Ascending aorta (tissue), 2 donors: ENCODE results near the gene CMIP. TPM values are rescaled to one million over a fixed set of nuclear protein-coding genes. Genes with fewer than 3 reads are reported as not detected.

Experiments
- DNase-seq, 2 donors: peaks; one replicate each; pipeline ENCODE4 v3.0.0-alpha.2; 2019; ENCODE audit warnings: low spot score in 2 of 2
- H3K27ac ChIP-seq, 2 donors: fragments of 200-600 bp; sonication (generic); one replicate each; pipeline ENCODE4 v1.5.1; 2016 to 2017; ENCODE audit warnings: mild to moderate bottlenecking in 1 of 2
- H3K27me3 ChIP-seq: fragments of 200-600 bp; sonication (generic); one replicate; pipeline ENCODE4 v1.5.1; 2017
- H3K36me3 ChIP-seq, 2 donors: fragments of 200-600 bp; sonication (generic); one replicate each; pipeline ENCODE4 v1.5.1; 2016
- H3K4me1 ChIP-seq, 2 donors: fragments of 200-600 bp; sonication (generic); one replicate each; pipeline ENCODE4 v1.5.1; 2016 to 2017; ENCODE audit warnings: mild to moderate bottlenecking in 1 of 2
- H3K4me3 ChIP-seq, 2 donors: fragments of 200-600 bp; sonication (generic); one replicate each; pipeline ENCODE4 v1.5.1; 2016 to 2017; ENCODE audit warnings: mild to moderate bottlenecking in 1 of 2
- H3K9me3 ChIP-seq, 2 donors: fragments of 200-600 bp; sonication (generic); one replicate each; pipeline ENCODE4 v1.5.1; 2016
- CTCF ChIP-seq, 3 experiments: fragments of 200-600 bp in 2 of 3; fragments of 450-650 bp in 1 of 3; sonication (generic) in 2 of 3; IDR thresholded peaks; one replicate each; pipeline ENCODE4 v1.5.1; 2016 to 2019; ENCODE audit warnings: antibody characterized with exemption in 3 of 3, mild to moderate bottlenecking in 1 of 3, moderate library complexity in 1 of 3
- intact Hi-C: fragments of 100-400 bp; cut with DNase I; formaldehyde crosslinking; loops from one replicate; pipeline ENCODE4 v1.15.1; 2023
- total RNA-seq: library from RNA; depleted of rRNA; stranded (reverse); fragments of >200 nt; gene quantifications from one replicate; pipeline ENCODE4 v1.1.0, GENCODE V29; 2016

Gene CMIP
- total RNA-seq, 1 donor from 2014 or later, result 110 TPM

- no peak overlapping the region for H3K4me3 ChIP-seq
- no peak overlapping the region for H3K27ac ChIP-seq
- intact Hi-C loops, result no loop called here
- H3K4me1 ChIP-seq, result no peaks in the 10 kb centered on the region
- no peaks in the 10 kb centered on the region for H3K9me3 ChIP-seq
- H3K36me3 ChIP-seq, result no peaks in the 10 kb centered on the region
- TF ChIP-seq CTCF (IDR thresholded peaks at IDR 0.05), result no peak
- no peak for DNase-seq
- H3K27me3 ChIP-seq, result no peaks in the 10 kb centered on the region
These were observed 53.7 kb downstream of the CMIP start for GRCh38 chr16:81498351-81498750.

- DNase-seq, result no peak
- Histone ChIP-seq H3K27ac (no peak overlapping the region), H3K4me1 (no peaks in the 10 kb centered on the region), H3K4me3 (no peak overlapping the region), H3K9me3 (no peaks in the 10 kb centered on the region), H3K36me3 (no peaks in the 10 kb centered on the region), H3K27me3 (no peaks in the 10 kb centered on the region)
- TF ChIP-seq CTCF (IDR thresholded peaks at IDR 0.05), result no peak
- intact Hi-C loops, result no loop called here
These were observed 55.2 kb downstream of the CMIP start for GRCh38 chr16:81499576-81500380.

- H3K4me3 ChIP-seq, result peak overlapping the region in 1 of 2 donors; percentile 31
- no peaks in the 10 kb centered on the region for H3K27me3 ChIP-seq
- H3K4me1 ChIP-seq, result no peaks in the 10 kb centered on the region
- TF ChIP-seq CTCF (IDR thresholded peaks at IDR 0.05), result no peak
- peak overlapping the region; percentile 31 to 46 for H3K27ac ChIP-seq
- intact Hi-C loops, result no loop called here
- H3K9me3 ChIP-seq, result no peaks in the 10 kb centered on the region
- no peaks in the 10 kb centered on the region for H3K36me3 ChIP-seq
- DNase-seq, result peak in 1 of 2 donors; percentile 75
These were observed 56.4 kb downstream of the CMIP start for GRCh38 chr16:81500833-81501521.

DNA sequence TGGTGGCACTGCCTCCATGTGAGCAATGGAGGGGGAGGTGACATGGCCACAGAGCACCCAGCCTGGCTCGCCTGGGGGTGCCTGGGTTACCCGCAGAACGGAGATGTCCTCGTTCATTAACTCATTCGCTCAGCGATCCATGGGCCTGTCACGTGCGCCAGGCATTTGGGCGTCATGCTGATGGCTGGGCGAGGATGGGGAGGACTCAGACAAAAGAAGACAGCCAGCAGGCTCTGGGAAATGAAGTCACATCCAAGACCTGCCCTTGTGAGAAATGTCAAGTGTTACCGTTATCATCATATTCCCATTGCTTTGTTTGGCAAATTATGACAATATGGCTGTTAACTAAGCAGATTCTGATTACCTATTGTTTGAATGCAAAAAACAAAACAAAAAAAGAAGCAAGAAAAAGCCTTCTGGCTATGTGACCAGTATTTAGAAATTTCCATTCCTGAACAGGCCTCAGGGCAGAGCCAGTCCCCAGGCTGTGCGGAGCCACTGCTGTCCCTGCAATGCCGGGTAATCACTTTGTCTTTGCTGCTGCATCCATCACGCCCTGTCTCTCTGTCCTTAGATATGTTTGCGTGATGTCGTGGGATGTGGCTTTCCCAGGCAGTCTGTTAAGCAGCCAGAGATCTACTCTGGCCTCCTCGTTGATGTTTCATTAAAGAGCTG lies 57.9 kb downstream of the CMIP start:
- no peaks in the 10 kb centered on the region for H3K4me1 ChIP-seq
- no peak overlapping the region for H3K4me3 ChIP-seq
- intact Hi-C loops, result no loop called here
- TF ChIP-seq CTCF (IDR thresholded peaks at IDR 0.05), result no peak
- DNase-seq, result no peak
- H3K27me3 ChIP-seq, result no peaks in the 10 kb centered on the region
- H3K27ac ChIP-seq, result no peak overlapping the region
- H3K36me3 ChIP-seq, result no peaks in the 10 kb centered on the region
- no peaks in the 10 kb centered on the region for H3K9me3 ChIP-seq

- H3K27ac ChIP-seq, result no peak overlapping the region
- no peak overlapping the region for H3K4me3 ChIP-seq
- H3K4me1 ChIP-seq, result no peaks in the 10 kb centered on the region
- H3K9me3 ChIP-seq, result no peaks in the 10 kb centered on the region
- intact Hi-C loops, result no loop called here
- DNase-seq, result peak in 1 of 2 donors; percentile 42
- no peaks in the 10 kb centered on the region for H3K36me3 ChIP-seq
- no peaks in the 10 kb centered on the region for H3K27me3 ChIP-seq
- no peak for TF ChIP-seq CTCF (IDR thresholded peaks at IDR 0.05)
These were observed 60.5 kb downstream of the CMIP start for GRCh38 chr16:81505011-81505661.
